H1 (cell line): ENCODE measurements around the gene ERVMER34-1. TPM values are rescaled to one million over a fixed set of nuclear protein-coding genes. Genes with fewer than 3 reads are reported as not detected.

Source experiments
- CTCF ChIA-PET: fragments of 300-600 bp; sonication (Branson Sonifier 250); formaldehyde crosslinking; loops from one replicate; lab custom pipeline; 2021; ENCODE audit not compliant: partially characterized antibody; lab: Charles Lee
- POLR2A ChIA-PET: fragments of 300-600 bp; sonication (Branson Sonifier 250); formaldehyde crosslinking; loops from one replicate; lab custom pipeline; 2021; ENCODE audit warnings: inconsistent platforms; ENCODE audit not compliant: partially characterized antibody; lab: Charles Lee
- DNase-seq, 2 experiments: peaks; one replicate each; pipeline versions ENCODE4 v3.0.0 to v3.0.0-alpha.2; 2010 to 2022; ENCODE audit warnings: low spot score in 2 of 2, low read depth in 1 of 2, mixed read lengths in 1 of 2
- FAIRE-seq: peaks from 2 replicates; lab custom pipeline; 2011; peaks lifted over from hg19 to GRCh38; lab: Jason Lieb, UNC
- H2AFZ ChIP-seq: 2 replicates; pipeline ENCODE4 v1.8.1; 2012; ENCODE audit warnings: low read length, inconsistent platforms
- H2AK5ac ChIP-seq: 2 replicates; pipeline ENCODE4 v1.6.1; 2013; ENCODE audit warnings: low read depth, low read length
- H2BK120ac ChIP-seq: replicated peaks from 2 replicates; pipeline ENCODE3; 2013; ENCODE audit warnings: low read depth, low read length, inconsistent platforms
- H2BK12ac ChIP-seq: 2 replicates; pipeline ENCODE4 v1.6.1; 2013; ENCODE audit warnings: low read depth, low read length
- H2BK15ac ChIP-seq: 2 replicates; pipeline ENCODE4 v1.6.1; 2013; ENCODE audit warnings: low read length
- H2BK20ac ChIP-seq: 2 replicates; pipeline ENCODE4 v1.6.1; 2013; ENCODE audit warnings: low read length
- H2BK5ac ChIP-seq: 2 replicates; pipeline ENCODE4 v1.6.1; 2013; ENCODE audit warnings: low read depth, low read length
- H3K14ac ChIP-seq: 2 replicates; pipeline ENCODE4 v1.6.1; 2013; ENCODE audit warnings: inconsistent platforms; ENCODE audit not compliant: insufficient read length
- H3K18ac ChIP-seq: 2 replicates; pipeline ENCODE4 v1.6.1; 2013; ENCODE audit warnings: low read length; ENCODE audit errors: extremely low read depth
- H3K23ac ChIP-seq: 2 replicates; pipeline ENCODE4 v1.6.1; 2013; ENCODE audit warnings: inconsistent platforms; ENCODE audit not compliant: insufficient read length
- H3K23me2 ChIP-seq: 2 replicates; pipeline ENCODE4 v1.6.1; 2013; ENCODE audit warnings: low read depth, low read length
- H3K27ac ChIP-seq: 2 replicates; pipeline ENCODE4 v1.6.1; 2011; ENCODE audit warnings: low read depth, low read length, inconsistent platforms
- H3K27me3 ChIP-seq, 4 experiments: replicated peaks in 1 of 4; 1 replicate in 1 of 4; 2 replicates in 3 of 4; pipeline versions ENCODE4 v1.6.1 to v1.8.1; 2011 to 2013; ENCODE audit warnings: low read length in 3 of 4, mild to moderate bottlenecking in 3 of 4, inconsistent platforms in 2 of 4, mixed read lengths in 2 of 4, moderate library complexity in 1 of 4; ENCODE audit not compliant: control insufficient read depth in 3 of 4, insufficient read depth in 3 of 4; ENCODE audit errors: extremely low read depth in 1 of 4
- H3K36me3 ChIP-seq, 4 experiments: 2 replicates each; pipeline versions ENCODE4 v1.6.1 to v1.8.1; 2011 to 2013; ENCODE audit warnings: mild to moderate bottlenecking in 4 of 4, low read length in 3 of 4, moderate library complexity in 2 of 4, control low read depth in 1 of 4, inconsistent platforms in 1 of 4; ENCODE audit not compliant: insufficient read depth in 4 of 4, control insufficient read depth in 2 of 4
- H3K4ac ChIP-seq: replicated peaks from 2 replicates; pipeline ENCODE3; 2013; ENCODE audit warnings: low read length, low read depth, mixed read lengths, inconsistent platforms; ENCODE audit not compliant: insufficient read length
- H3K4me1 ChIP-seq, 4 experiments: replicated peaks in 1 of 4; 1 replicate in 1 of 4; 2 replicates in 3 of 4; pipeline versions ENCODE4 v1.6.1 to v1.8.1; 2011 to 2013; ENCODE audit warnings: low read length in 3 of 4, inconsistent platforms in 2 of 4, mixed read lengths in 1 of 4; ENCODE audit not compliant: insufficient read depth in 4 of 4, control insufficient read depth in 3 of 4
- H3K4me2 ChIP-seq, 2 experiments: 2 replicates each; pipeline versions ENCODE4 v1.6.1 to v1.8.1; 2011 to 2013; ENCODE audit warnings: low read depth in 2 of 2, low read length in 2 of 2, control low read depth in 1 of 2, inconsistent platforms in 1 of 2, mild to moderate bottlenecking in 1 of 2; ENCODE audit not compliant: insufficient read depth in 1 of 2
- H3K4me3 ChIP-seq, 4 experiments: fragments of 200-600, 300-600 bp in 1 of 4; sonication (generic), shearing (Covaris generic), sonication (Bioruptor Twin) in 1 of 4; 2 replicates each; pipeline versions ENCODE4 v1.5.1 to v1.8.1; 2011 to 2016; ENCODE audit warnings: low read length in 4 of 4, low read depth in 3 of 4, control low read depth in 2 of 4, inconsistent platforms in 2 of 4, mild to moderate bottlenecking in 2 of 4, mixed read lengths in 1 of 4, moderate library complexity in 1 of 4; ENCODE audit not compliant: insufficient read depth in 2 of 4; ENCODE audit errors: extremely low read depth in 1 of 4
- H3K56ac ChIP-seq: replicated peaks from 2 replicates; pipeline ENCODE3; 2013; ENCODE audit warnings: low read depth, mild to moderate bottlenecking, mixed read lengths, low read length, inconsistent platforms; ENCODE audit not compliant: insufficient read length
- H3K79me1 ChIP-seq: 2 replicates; pipeline ENCODE4 v1.6.1; 2013; ENCODE audit warnings: low read depth, low read length, control low read depth
- H3K79me2 ChIP-seq, 2 experiments: 2 replicates each; pipeline versions ENCODE4 v1.6.1 to v1.8.1; 2012 to 2013; ENCODE audit warnings: low read length in 2 of 2, mild to moderate bottlenecking in 2 of 2, inconsistent platforms in 1 of 2; ENCODE audit not compliant: insufficient read depth in 2 of 2, control insufficient read depth in 1 of 2
- H3K9ac ChIP-seq, 4 experiments: replicated peaks in 1 of 4; 1 replicate in 1 of 4; 2 replicates in 3 of 4; pipeline versions ENCODE4 v1.6.1 to v1.8.1; 2011 to 2013; ENCODE audit warnings: low read depth in 3 of 4, low read length in 3 of 4, control low read depth in 2 of 4, mild to moderate bottlenecking in 2 of 4, moderate library complexity in 2 of 4, inconsistent platforms in 1 of 4; ENCODE audit errors: extremely low read depth in 1 of 4
- H3K9me3 ChIP-seq, 2 experiments: 2 replicates each; pipeline versions ENCODE4 v1.6.1 to v1.8.1; 2012 to 2013; ENCODE audit warnings: mild to moderate bottlenecking in 2 of 2, moderate library complexity in 2 of 2, control low read depth in 1 of 2, inconsistent platforms in 1 of 2, low read depth in 1 of 2, low read length in 1 of 2, mixed read lengths in 1 of 2; ENCODE audit not compliant: insufficient read depth in 2 of 2
- H4K20me1 ChIP-seq, 2 experiments: replicated peaks in 1 of 2; 2 replicates each; pipeline versions ENCODE3 to v1.8.1; 2011 to 2013; ENCODE audit warnings: inconsistent platforms in 2 of 2, low read length in 2 of 2, mild to moderate bottlenecking in 1 of 2; ENCODE audit not compliant: insufficient read depth in 2 of 2, control insufficient read depth in 1 of 2
- H4K5ac ChIP-seq: 2 replicates; pipeline ENCODE4 v1.6.1; 2013; ENCODE audit warnings: low read length, low read depth, mixed read lengths, inconsistent platforms; ENCODE audit not compliant: insufficient read length
- H4K8ac ChIP-seq: 2 replicates; pipeline ENCODE4 v1.8.0; 2013; ENCODE audit warnings: mild to moderate bottlenecking, moderate library complexity, low read length, inconsistent platforms; ENCODE audit not compliant: insufficient read depth; ENCODE audit errors: extremely low read depth
- H4K91ac ChIP-seq: replicated peaks from 2 replicates; pipeline ENCODE3; 2013; ENCODE audit warnings: low read length, mixed read lengths, inconsistent platforms; ENCODE audit not compliant: insufficient read length
- CBX5 ChIP-seq: fragments of 300-800, 300-1000 bp; sonication (generic); IDR thresholded peaks from 2 replicates; pipeline ENCODE4 v1.7.1; 2016; ENCODE audit warnings: antibody characterized with exemption, low read length, low read depth
- CHD1 ChIP-seq: IDR thresholded peaks from 2 replicates; pipeline ENCODE4 v1.6.1; 2012; ENCODE audit warnings: low read depth, low read length, improper control_type of control experiment
- FOSL1 ChIP-seq: IDR thresholded peaks from 2 replicates; pipeline ENCODE4 v1.6.1; 2011; ENCODE audit warnings: mild to moderate bottlenecking, low read depth, low read length, moderate library complexity; ENCODE audit not compliant: insufficient read depth
- NRF1 ChIP-seq: IDR thresholded peaks from 2 replicates; pipeline ENCODE4 v1.6.1; 2011; ENCODE audit warnings: mild to moderate bottlenecking, low read depth, low read length, improper control_type of control experiment
- PHF8 ChIP-seq: fragments of 200-600 bp; sonication (generic); conservative IDR thresholded peaks from 2 replicates; pipeline ENCODE4 v1.7.1; 2012; ENCODE audit warnings: low read depth, mild to moderate bottlenecking, inconsistent platforms, low read length, moderate library complexity
- POU5F1 ChIP-seq: IDR thresholded peaks from 2 replicates; pipeline ENCODE4 v1.6.1; 2011; ENCODE audit warnings: low read depth, mild to moderate bottlenecking, low read length, moderate library complexity
- TBP ChIP-seq: IDR thresholded peaks from 2 replicates; pipeline ENCODE4 v1.6.1; 2011; ENCODE audit warnings: low read depth, low read length, improper control_type of control experiment
- WGBS, 2 experiments: shearing (Covaris generic) in 1 of 2; methylation state at CpG; one replicate each; pipeline versions ENCODE4 v1.1.6 to v1.1.7; 2013 to 2015; ENCODE audit warnings: low lambda C conversion rate in 2 of 2, mixed read lengths in 2 of 2, inconsistent platforms in 1 of 2, low coverage in 1 of 2, missing lambda C conversion rate in 1 of 2; ENCODE audit not compliant: insufficient replicate concordance in 2 of 2, insufficient coverage in 1 of 2, insufficient read length in 1 of 2; ENCODE audit errors: extremely low coverage in 1 of 2, missing lambda C conversion rate in 1 of 2; 5-methylcytosine and 5-hydroxymethylcytosine counted together
- polyA plus RNA-seq, 7 experiments: library from polyadenylated mRNA; depleted of rRNA in 3 of 7; stranded (reverse) in 5 of 7; unstranded in 2 of 7; fragments of >200 nt in 5 of 7; fragments of 200-250 nt in 2 of 7; gene quantifications; 1 replicate in 5 of 7; 2 replicates in 1 of 7; 4 replicates in 1 of 7; pipeline versions ENCODE4 v1.2.1 to v1.2.3, GENCODE V29; 2011 to 2013; ENCODE audit warnings: missing spikeins in 2 of 7, mixed read lengths in 2 of 7
- total RNA-seq: library from RNA; stranded (reverse); fragmentation: NEBNext Ultra II Directional; extraction: Animal tissue kit (Norgen Biotek cat#: 25700); gene quantifications from 2 replicates; pipeline ENCODE4 v1.2.1, GENCODE V29; 2021

ERVMER34-1 gene
- total and polyA plus RNA-seq, 2 of the 8 experiments (the other 6 are each of a cell fraction or from before 2014, with no cell fraction given), result 14.2 to 34.3 TPM

DNA sequence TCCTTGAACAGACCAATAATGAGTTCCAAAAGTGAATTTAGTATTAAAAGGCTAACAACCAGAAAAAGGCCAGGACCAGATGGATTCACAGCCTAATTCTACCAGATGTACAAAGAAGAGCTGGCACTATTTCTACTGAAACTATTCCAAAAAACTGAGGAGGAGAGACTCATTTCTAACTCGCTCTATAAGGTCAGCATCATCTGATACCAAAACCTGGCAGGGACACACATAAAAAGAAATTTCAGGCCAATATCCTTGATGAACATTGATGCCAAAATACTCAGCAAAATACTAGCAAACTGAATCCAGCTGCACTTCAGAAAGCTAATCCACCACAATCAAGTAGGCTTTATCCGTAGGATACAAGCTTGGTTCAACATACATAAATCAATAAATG is 56.3 kb downstream of the ERVMER34-1 start:
- Histone ChIP-seq H2BK5ac (no peak overlapping the region), H3K56ac (no peak overlapping the region), H3K4me1 (peaks cover 0 to 7% (median 1%) of the 10 kb centered on the region in 4 experiments; a peak in 3 of 7 replicates), H2AK5ac (no peak overlapping the region), H2BK12ac (no peak overlapping the region), H3K27ac (no peak overlapping the region), H4K8ac (no peak overlapping the region), H3K23ac (no peak overlapping the region), H3K4me2 (no peak overlapping the region), H3K79me2 (no peaks in the 10 kb centered on the region), H2BK20ac (no peak overlapping the region), H3K79me1 (no peaks in the 10 kb centered on the region), H3K14ac (no peak overlapping the region), H3K9ac (no peak overlapping the region), H4K91ac (no peak overlapping the region), H3K23me2 (no peaks in the 10 kb centered on the region), H3K27me3 (no peaks in the 10 kb centered on the region), H3K4me3 (no peak overlapping the region), H2AFZ (no peak overlapping the region), H3K9me3 (no peaks in the 10 kb centered on the region), H2BK120ac (no peak overlapping the region), H4K5ac (no peak overlapping the region), H3K4ac (no peak overlapping the region), H3K18ac (no peak overlapping the region), H2BK15ac (no peak overlapping the region), H4K20me1 (no peaks in the 10 kb centered on the region), H3K36me3 (no peaks in the 10 kb centered on the region)
- CTCF ChIA-PET, result interaction anchor here (0.6 to 1.5 kb wide), 3 partner anchors 11 to 591 kb away, joined by 3 to 4 read pairs (median 3); no protein-coding TSS in a partner anchor
- TF ChIP-seq NRF1, result no peak
- no peak for TF ChIP-seq FOSL1
- TF ChIP-seq PHF8, result no peak
- no peak for TF ChIP-seq CHD1
- TF ChIP-seq CBX5, result no peak
- TF ChIP-seq TBP, result no peak
- TF ChIP-seq POU5F1, result no peak
- POLR2A ChIA-PET, result interaction anchor here (1.2 to 1.9 kb wide), 2 partner anchors 9 to 18 kb away, joined by 4 to 13 read pairs; no protein-coding TSS in a partner anchor
- WGBS, 2 experiments, result 93% methylated on average over 2 of the region's 2 CpGs; no CpG with 5 or more reads in 1 of the 2 experiments
- DNase-seq (no peak), FAIRE-seq (no peak)
